IPS DF 4.7 (cell line): ENCODE measurements around the gene ZFAND4.
A peak's percentile ranks its signal among the peaks of the same experiment; 100 is the strongest.
"Not testable (repeated sequence)": the region's sequence is repeated elsewhere in the genome, so short reads cannot be mapped to it uniquely, and the experiment has no call there.

Source experiments
- DNase-seq: peaks from one replicate; pipeline ENCODE4 v3.0.0-alpha.2; 2013; ENCODE audit warnings: low spot score; ENCODE audit errors: extremely low read depth

Gene ZFAND4

GRCh38 chr10:45672181-45673073 lies at the start of gene ZFAND4:
ZFAND4 (minus strand) TSS chr10:45672772; CDS start chr10:45663725, 9,047 bp downstream.
- peak; percentile 72 for DNase-seq

DNA sequence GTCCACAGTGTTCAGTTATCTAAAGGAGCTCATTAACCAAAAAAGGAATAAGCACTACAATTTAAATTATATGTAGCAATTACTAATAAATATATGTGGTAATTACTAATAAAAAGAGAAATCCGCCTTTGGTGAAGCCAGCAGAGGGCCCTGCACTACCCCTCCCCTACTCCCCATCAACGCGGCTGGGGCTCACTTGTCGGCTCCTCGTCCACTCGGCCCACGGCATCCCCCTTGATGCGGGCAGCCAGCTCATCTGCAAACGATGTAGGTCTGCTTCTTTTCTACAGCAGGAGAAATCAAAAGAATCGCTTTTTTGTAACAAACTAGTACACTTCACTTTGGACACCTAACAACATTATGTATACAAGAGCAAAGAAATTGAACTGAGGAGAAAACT lies 48.9 kb upstream of the ZFAND4 start:
- not testable (repeated sequence) for DNase-seq

DNA sequence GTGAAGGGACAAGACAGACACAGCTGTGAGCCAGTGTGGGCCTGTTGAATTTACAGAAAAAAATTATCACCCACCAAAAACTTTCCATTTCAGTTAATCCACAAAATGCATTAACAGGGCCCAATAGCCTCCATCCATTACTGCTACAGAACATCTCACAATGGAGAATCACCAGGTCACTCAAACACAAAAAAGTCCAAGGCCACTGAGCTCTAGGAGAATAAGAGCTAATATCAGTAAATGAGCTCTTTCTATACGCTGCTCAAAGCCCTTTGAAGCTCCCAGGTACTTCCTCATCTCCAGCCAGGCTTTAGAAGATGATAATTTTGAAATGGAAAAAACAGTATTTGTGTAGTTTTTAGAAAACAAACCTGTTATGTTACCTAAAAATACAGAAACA lies 45.1 kb upstream of the ZFAND4 start:
- DNase-seq: not testable (repeated sequence)

GRCh38 chr10:45717053-45717452 lies 44.5 kb upstream of the ZFAND4 start:
- DNase-seq: not testable (repeated sequence)

- DNase-seq: not testable (repeated sequence)
Observed at GRCh38 chr10:45711223-45711622, 38.7 kb upstream of the ZFAND4 start.

DNA sequence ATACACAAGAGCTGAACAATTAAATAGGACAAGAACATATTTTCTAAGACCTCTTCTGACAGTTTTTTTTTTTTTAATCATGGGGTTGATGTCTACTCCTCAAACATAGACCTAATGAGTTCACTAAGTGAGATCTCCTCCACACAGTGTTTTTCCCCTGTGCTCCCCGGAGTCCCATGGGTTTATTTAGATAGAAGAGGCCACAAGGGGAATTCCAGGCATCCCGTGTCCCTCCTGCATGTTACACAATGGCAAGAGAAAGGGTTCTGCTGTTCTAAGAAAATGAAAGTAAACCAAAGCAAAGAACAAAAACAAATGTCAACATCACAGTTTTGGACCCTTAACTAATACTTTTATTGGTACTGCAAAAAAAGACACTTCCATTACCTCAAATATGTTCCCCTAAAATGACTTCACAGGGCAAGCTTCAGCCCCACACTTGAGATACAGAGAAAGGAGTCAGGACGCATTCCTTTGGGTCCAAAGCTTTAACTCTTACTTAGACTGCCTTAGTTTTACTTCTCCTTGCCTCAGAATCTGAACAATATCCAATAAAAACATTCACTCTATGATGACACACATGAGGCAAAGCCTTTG lies 37.7 kb upstream of the ZFAND4 start:
- DNase-seq: not testable (repeated sequence)

DNA sequence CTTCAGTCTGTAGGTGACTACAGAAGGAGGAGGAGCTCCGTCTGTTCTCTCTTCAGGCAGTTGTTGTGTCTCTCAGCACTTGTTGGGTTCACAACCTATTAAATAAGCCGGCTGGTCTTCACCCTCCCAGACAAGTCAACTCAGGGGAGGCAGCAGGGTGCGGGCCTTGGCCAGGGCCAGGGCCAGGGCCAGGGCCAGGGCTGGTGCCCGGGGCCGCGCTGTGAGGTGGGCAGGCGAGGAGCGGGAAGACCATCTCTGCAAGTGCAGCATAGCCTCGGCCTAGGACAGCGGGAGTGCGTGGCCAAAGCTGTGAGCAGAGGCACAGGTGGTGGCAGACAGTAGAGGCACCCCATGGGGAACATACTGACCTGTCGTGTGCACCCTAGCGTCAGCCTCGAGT lies 5.9 kb upstream of the ZFAND4 start:
- not testable (repeated sequence) for DNase-seq

GRCh38 chr10:45675388-45675787 lies 2.8 kb upstream of the ZFAND4 start:
- DNase-seq: no peak

DNA sequence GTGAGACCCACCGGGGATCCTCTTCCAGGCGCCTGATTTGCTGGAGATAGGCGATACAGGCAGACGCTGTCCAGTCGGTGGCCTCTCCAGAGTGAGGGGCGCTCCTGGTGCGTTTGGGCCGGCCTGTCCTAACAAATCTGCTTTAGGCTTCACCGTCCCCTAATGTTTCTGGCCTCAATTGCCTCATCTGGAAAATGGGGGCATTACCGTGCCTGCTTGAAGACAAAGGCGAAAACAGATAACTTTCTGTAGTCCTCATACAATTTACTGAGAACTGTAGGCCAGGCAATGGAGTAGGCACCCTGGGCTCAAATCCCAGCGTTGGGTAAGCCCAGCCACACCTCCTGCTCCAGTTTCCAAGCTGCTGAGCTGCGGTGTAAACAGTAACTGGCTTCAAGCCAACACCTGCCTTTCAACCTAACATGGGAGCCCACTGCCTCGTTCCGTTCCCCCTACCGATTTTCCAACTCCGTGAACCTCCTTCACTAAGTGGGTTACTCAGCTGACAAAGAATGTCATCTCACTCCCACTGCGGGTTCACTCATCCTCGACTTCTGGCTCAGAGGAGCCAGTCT lies 589 bp upstream of the ZFAND4 start:
- no peak for DNase-seq

GRCh38 chr10:45671300-45671699 lies 1.3 kb downstream of the ZFAND4 start:
- DNase-seq: not testable (repeated sequence)

DNA sequence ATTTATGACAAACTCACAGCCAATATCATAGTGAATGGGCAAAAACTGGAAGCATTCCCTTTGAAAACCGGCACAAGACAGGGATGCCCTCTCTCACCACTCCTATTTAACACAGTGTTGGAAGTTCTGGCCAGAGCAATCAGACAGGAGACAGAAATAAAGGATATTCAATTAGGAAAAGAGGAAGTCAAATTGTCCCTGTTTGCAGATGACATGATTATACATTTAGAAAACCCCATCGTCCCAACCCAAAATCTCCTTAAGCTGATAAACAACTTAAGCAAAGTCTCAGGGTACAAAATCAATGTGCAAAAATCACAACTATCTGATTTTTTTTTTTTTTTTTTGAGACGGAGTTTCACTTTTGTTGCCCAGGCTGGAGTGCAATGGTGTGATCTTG lies 2.7 kb downstream of the ZFAND4 start:
- DNase-seq: not testable (repeated sequence)

- DNase-seq: no peak
Observed at GRCh38 chr10:45660876-45661411, 11.6 kb downstream of the ZFAND4 start.

- DNase-seq: no peak
Observed at GRCh38 chr10:45657033-45657926, 15.3 kb downstream of the ZFAND4 start.

- DNase-seq: no peak
Observed at GRCh38 chr10:45655219-45655618, 17.4 kb downstream of the ZFAND4 start.

DNA sequence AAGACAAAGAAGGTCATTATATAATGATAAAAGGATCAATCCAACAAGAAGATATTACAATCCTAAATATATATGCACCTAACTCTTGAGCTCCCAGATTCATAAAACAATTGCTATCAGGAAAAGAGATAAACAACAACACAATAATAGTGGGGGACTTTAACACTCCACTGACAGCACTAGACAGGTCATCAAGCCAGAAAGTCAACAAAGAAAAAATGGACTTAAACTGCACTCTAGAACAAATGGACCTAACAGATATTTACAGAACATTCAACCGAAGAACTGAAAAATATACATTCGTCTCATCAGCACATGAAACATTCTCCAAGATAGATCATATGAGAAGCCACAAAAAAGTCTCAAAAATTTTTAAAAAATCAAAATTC lies 17.8 kb downstream of the ZFAND4 start:
- not testable (repeated sequence) for DNase-seq

DNA sequence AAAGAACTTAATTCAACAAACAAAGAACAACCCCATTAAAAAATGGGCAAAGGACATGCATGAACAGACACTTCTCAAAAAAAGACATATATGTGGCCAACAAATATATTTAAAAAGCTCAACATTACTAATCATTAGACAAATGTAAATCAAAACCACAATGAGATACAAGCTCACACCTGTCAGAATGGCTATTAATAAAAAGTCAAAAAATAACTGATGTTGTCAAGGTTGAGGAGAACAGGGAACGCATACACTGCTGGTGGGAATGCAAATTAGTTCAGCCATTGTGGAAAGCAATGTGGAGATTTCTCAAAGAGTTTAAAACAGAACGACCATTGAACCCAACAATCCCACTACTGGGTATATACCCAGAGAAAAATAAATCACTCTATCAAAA lies 19.1 kb downstream of the ZFAND4 start:
- DNase-seq: no peak

DNA sequence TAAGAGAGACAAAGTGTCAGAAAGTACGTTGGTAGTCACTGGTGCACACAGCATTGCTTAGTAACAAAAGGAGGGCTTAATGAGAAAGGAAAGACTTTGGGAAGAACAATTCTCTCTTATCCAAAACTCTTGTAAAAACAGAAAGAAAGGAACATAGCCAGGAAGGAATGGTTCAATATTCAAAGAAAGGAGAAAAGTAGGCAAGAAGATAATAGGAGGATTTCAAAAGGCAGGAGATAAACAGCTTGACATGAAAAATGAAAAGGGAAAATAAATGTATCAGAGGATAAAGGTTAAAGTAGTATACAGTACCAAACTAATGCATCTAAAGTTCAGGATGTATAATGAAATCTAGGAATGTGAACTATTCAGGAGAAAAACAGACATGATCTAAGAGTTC lies 20.1 kb downstream of the ZFAND4 start:
- no peak for DNase-seq

- no peak for DNase-seq
Observed at GRCh38 chr10:45649296-45649695, 23.3 kb downstream of the ZFAND4 start.

GRCh38 chr10:45647118-45647517 lies 25.5 kb downstream of the ZFAND4 start:
- no peak for DNase-seq

- DNase-seq: no peak
Observed at GRCh38 chr10:45646384-45647050, 26.1 kb downstream of the ZFAND4 start.

DNA sequence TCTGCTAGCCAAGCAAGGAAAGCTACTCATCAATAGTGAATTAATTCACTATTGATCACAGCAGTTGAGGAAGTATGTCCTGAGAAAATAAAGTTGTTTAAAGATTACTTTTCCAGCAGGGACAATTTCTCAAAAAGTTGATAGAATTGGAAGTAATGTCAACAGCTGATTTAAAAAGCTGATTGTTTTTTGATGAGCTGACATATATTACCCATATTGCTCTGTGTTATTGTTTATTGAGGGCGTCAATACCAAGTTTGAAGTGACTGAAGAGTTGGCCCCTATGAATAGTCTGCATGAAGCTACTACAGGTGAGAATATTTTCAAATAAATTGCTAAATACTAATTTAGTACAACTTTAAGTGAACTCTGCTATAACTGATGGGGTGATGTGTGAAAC lies 28.0 kb downstream of the ZFAND4 start:
- DNase-seq: no peak
